Mesenchymal stem cell (in vitro differentiated cells and primary cell): Measurements from ENCODE around the gene NR2F1-AS1.

ENCODE experiments used
- DNase-seq: peaks from one replicate; pipeline ENCODE4 v3.0.0-alpha.2; 2013
- H2AFZ ChIP-seq: one replicate; pipeline ENCODE4 v1.6.1; 2013; ENCODE audit warnings: low read depth, mild to moderate bottlenecking, control low read depth, inconsistent platforms, low read length, moderate library complexity
- H2AK5ac ChIP-seq: 2 replicates; pipeline ENCODE4 v1.6.1; 2013; ENCODE audit warnings: low read length, moderate library complexity, mild to moderate bottlenecking, inconsistent platforms; ENCODE audit not compliant: severe bottlenecking
- H2BK120ac ChIP-seq: one replicate; pipeline ENCODE4 v1.6.1; 2013; ENCODE audit warnings: low read depth, mild to moderate bottlenecking, inconsistent platforms, low read length, moderate library complexity
- H2BK12ac ChIP-seq, 2 experiments: one replicate each; pipeline ENCODE4 v1.6.1; 2013; ENCODE audit warnings: inconsistent platforms in 2 of 2, low read length in 2 of 2, mild to moderate bottlenecking in 2 of 2, moderate library complexity in 2 of 2, control low read depth in 1 of 2
- H2BK15ac ChIP-seq: one replicate; pipeline ENCODE4 v1.6.1; 2013; ENCODE audit warnings: mild to moderate bottlenecking, low read depth, inconsistent platforms; ENCODE audit not compliant: poor library complexity, severe bottlenecking
- H2BK5ac ChIP-seq: 2 replicates; pipeline ENCODE4 v1.6.1; 2013; ENCODE audit warnings: low read depth, mild to moderate bottlenecking, low read length, control low read depth, inconsistent platforms; ENCODE audit not compliant: poor library complexity, severe bottlenecking
- H3K14ac ChIP-seq, 2 experiments: one replicate each; pipeline ENCODE4 v1.6.1; 2013; ENCODE audit warnings: inconsistent platforms in 2 of 2, low read length in 2 of 2, control low read depth in 1 of 2, mild to moderate bottlenecking in 1 of 2, moderate library complexity in 1 of 2
- H3K18ac ChIP-seq, 2 experiments: one replicate each; pipeline ENCODE4 v1.6.1; 2013; ENCODE audit warnings: inconsistent platforms in 2 of 2, low read length in 2 of 2, control low read depth in 1 of 2, low read depth in 1 of 2, mild to moderate bottlenecking in 1 of 2
- H3K23ac ChIP-seq, 2 experiments: one replicate each; pipeline ENCODE4 v1.6.1; 2013; ENCODE audit warnings: inconsistent platforms in 2 of 2, low read length in 2 of 2, mild to moderate bottlenecking in 2 of 2, moderate library complexity in 2 of 2, control low read depth in 1 of 2
- H3K27ac ChIP-seq: 2 replicates; pipeline ENCODE4 v1.5.1; 2013; ENCODE audit warnings: mild to moderate bottlenecking, moderate library complexity, low read length, control low read depth, inconsistent platforms; ENCODE audit not compliant: poor library complexity, severe bottlenecking
- H3K27me3 ChIP-seq, 2 experiments: 2 replicates each; pipeline versions ENCODE4 v1.6.1 to v1.7.0; 2013; ENCODE audit warnings: low read length in 2 of 2, mild to moderate bottlenecking in 2 of 2, moderate library complexity in 2 of 2, control low read depth in 1 of 2, inconsistent platforms in 1 of 2; ENCODE audit not compliant: control insufficient read depth in 1 of 2, insufficient read depth in 1 of 2
- H3K36me3 ChIP-seq, 2 experiments: 2 replicates each; pipeline versions ENCODE4 v1.6.1 to v1.7.0; 2013; ENCODE audit warnings: low read length in 2 of 2, control low read depth in 1 of 2, inconsistent platforms in 1 of 2, low read depth in 1 of 2, mild to moderate bottlenecking in 1 of 2; ENCODE audit not compliant: insufficient read depth in 2 of 2, control insufficient read depth in 1 of 2
- H3K4ac ChIP-seq, 2 experiments: one replicate each; pipeline ENCODE4 v1.6.1; 2013; ENCODE audit warnings: inconsistent platforms in 2 of 2, low read length in 2 of 2, mild to moderate bottlenecking in 2 of 2, moderate library complexity in 2 of 2, control low read depth in 1 of 2, low read depth in 1 of 2
- H3K4me1 ChIP-seq: 2 replicates; pipeline ENCODE4 v1.6.1; 2013; ENCODE audit warnings: low read depth, low read length, control low read depth; ENCODE audit not compliant: control insufficient read depth, insufficient read depth
- H3K4me2 ChIP-seq: 2 replicates; pipeline ENCODE4 v1.6.1; 2013; ENCODE audit warnings: low read length, mild to moderate bottlenecking, inconsistent platforms; ENCODE audit not compliant: poor library complexity, severe bottlenecking
- H3K4me3 ChIP-seq, 2 experiments: 2 replicates each; pipeline versions ENCODE4 v1.5.1 to v1.7.0; 2013; ENCODE audit warnings: low read length in 2 of 2, mild to moderate bottlenecking in 2 of 2, control low read depth in 1 of 2, low read depth in 1 of 2; ENCODE audit not compliant: insufficient read depth in 1 of 2
- H3K79me1 ChIP-seq: replicated peaks from 2 replicates; pipeline ENCODE4 v1.6.1; 2013; ENCODE audit warnings: mild to moderate bottlenecking, control low read depth, low read length, inconsistent platforms; ENCODE audit not compliant: poor library complexity, severe bottlenecking
- H3K9ac ChIP-seq: 2 replicates; pipeline ENCODE4 v1.7.0; 2013; ENCODE audit warnings: mild to moderate bottlenecking, low read length, moderate library complexity
- H3K9me3 ChIP-seq: 2 replicates; pipeline ENCODE4 v1.7.0; 2013; ENCODE audit warnings: mild to moderate bottlenecking, low read length; ENCODE audit not compliant: control insufficient read depth
- H4K8ac ChIP-seq: one replicate; pipeline ENCODE4 v1.6.1; 2013; ENCODE audit warnings: inconsistent platforms, mild to moderate bottlenecking, low read length, moderate library complexity
- H4K91ac ChIP-seq: one replicate; pipeline ENCODE4 v1.6.1; 2013; ENCODE audit warnings: mild to moderate bottlenecking, low read length, inconsistent platforms
- WGBS: methylation state at CpG from one replicate; pipeline ENCODE4 v1.1.7; 2013; ENCODE audit warnings: mixed read lengths; 5-methylcytosine and 5-hydroxymethylcytosine counted together

Gene NR2F1-AS1

GRCh38 chr5:93384026-93384425 lies 197.0 kb downstream of the NR2F1-AS1 start:
- H4K8ac ChIP-seq: no peak overlapping the region
- H3K36me3 ChIP-seq: no peaks in the 10 kb centered on the region
- no peak overlapping the region for H2BK120ac ChIP-seq
- H3K4me1 ChIP-seq: peaks cover 5% of the 10 kb centered on the region
- no peaks in the 10 kb centered on the region for H3K27me3 ChIP-seq
- H2AFZ ChIP-seq: no peak overlapping the region
- no peak overlapping the region for H3K4me3 ChIP-seq
- WGBS: 100% methylated on average over 2 of the region's 4 CpGs
- no peak overlapping the region for H2AK5ac ChIP-seq
- H3K4ac ChIP-seq: no peak overlapping the region
- no peak overlapping the region for H2BK15ac ChIP-seq
- no peak overlapping the region for H3K9ac ChIP-seq
- no peak overlapping the region for H3K18ac ChIP-seq
- no peak overlapping the region for H3K23ac ChIP-seq
- no peaks in the 10 kb centered on the region for H3K79me1 ChIP-seq
- H4K91ac ChIP-seq: no peak overlapping the region
- no peak overlapping the region for H2BK12ac ChIP-seq
- no peak overlapping the region for H2BK5ac ChIP-seq
- no peak overlapping the region for H3K27ac ChIP-seq
- no peak overlapping the region for H3K14ac ChIP-seq
- DNase-seq: no peak
- no peak overlapping the region for H3K4me2 ChIP-seq
- no peaks in the 10 kb centered on the region for H3K9me3 ChIP-seq

GRCh38 chr5:93382188-93382825 lies 198.7 kb downstream of the NR2F1-AS1 start:
- no peak overlapping the region for H3K14ac ChIP-seq
- no peaks in the 10 kb centered on the region for H3K79me1 ChIP-seq
- H2BK120ac ChIP-seq: no peak overlapping the region
- no peak overlapping the region for H2BK12ac ChIP-seq
- H2BK15ac ChIP-seq: no peak overlapping the region
- H3K9ac ChIP-seq: no peak overlapping the region
- H3K4me2 ChIP-seq: no peak overlapping the region
- H3K4me1 ChIP-seq: peaks cover 5% of the 10 kb centered on the region
- H2AFZ ChIP-seq: peak overlapping the region; percentile 18
- H3K18ac ChIP-seq: no peak overlapping the region
- no peak for DNase-seq
- no peaks in the 10 kb centered on the region for H3K36me3 ChIP-seq
- peak overlapping the region; percentile 1 for H3K27ac ChIP-seq
- H4K8ac ChIP-seq: no peak overlapping the region
- no peaks in the 10 kb centered on the region for H3K9me3 ChIP-seq
- no peaks in the 10 kb centered on the region for H3K27me3 ChIP-seq
- 94% methylated on average over 3 of the region's 3 CpGs for WGBS
- H2BK5ac ChIP-seq: no peak overlapping the region
- H3K4ac ChIP-seq: no peak overlapping the region
- no peak overlapping the region for H3K4me3 ChIP-seq
- H3K23ac ChIP-seq: no peak overlapping the region
- no peak overlapping the region for H2AK5ac ChIP-seq
- no peak overlapping the region for H4K91ac ChIP-seq

GRCh38 chr5:93381057-93381456 lies 200.0 kb downstream of the NR2F1-AS1 start:
- no peak overlapping the region for H4K8ac ChIP-seq
- H2AK5ac ChIP-seq: no peak overlapping the region
- H2BK5ac ChIP-seq: no peak overlapping the region
- peaks cover 5% of the 10 kb centered on the region for H3K4me1 ChIP-seq
- H4K91ac ChIP-seq: no peak overlapping the region
- no peak overlapping the region for H3K9ac ChIP-seq
- no peak for DNase-seq
- no peak overlapping the region for H2BK120ac ChIP-seq
- no peak overlapping the region for H3K4ac ChIP-seq
- no peaks in the 10 kb centered on the region for H3K79me1 ChIP-seq
- H2BK12ac ChIP-seq: peak overlapping the region in 1 of 2 experiments; percentile 39
- WGBS: 82% methylated on average over 4 of the region's 4 CpGs
- H3K14ac ChIP-seq: peak overlapping the region in 1 of 2 experiments; percentile 71
- H3K4me3 ChIP-seq: no peak overlapping the region
- H3K4me2 ChIP-seq: no peak overlapping the region
- no peak overlapping the region for H3K18ac ChIP-seq
- no peaks in the 10 kb centered on the region for H3K9me3 ChIP-seq
- H3K23ac ChIP-seq: no peak overlapping the region
- no peak overlapping the region for H2AFZ ChIP-seq
- no peak overlapping the region for H2BK15ac ChIP-seq
- no peak overlapping the region for H3K27ac ChIP-seq
- H3K36me3 ChIP-seq: no peaks in the 10 kb centered on the region
- H3K27me3 ChIP-seq: no peaks in the 10 kb centered on the region

- peaks cover 3% of the 10 kb centered on the region for H3K9me3 ChIP-seq
- H3K27me3 ChIP-seq: no peaks in the 10 kb centered on the region
- WGBS: 48% methylated on average over 2 of the region's 2 CpGs
- no peak overlapping the region for H3K4me2 ChIP-seq
- no peaks in the 10 kb centered on the region for H3K79me1 ChIP-seq
- no peak overlapping the region for H2BK12ac ChIP-seq
- no peaks in the 10 kb centered on the region for H3K36me3 ChIP-seq
- no peak overlapping the region for H2AK5ac ChIP-seq
- H2BK15ac ChIP-seq: no peak overlapping the region
- no peak overlapping the region for H2BK120ac ChIP-seq
- no peak overlapping the region for H4K91ac ChIP-seq
- no peak overlapping the region for H3K18ac ChIP-seq
- no peak overlapping the region for H3K4ac ChIP-seq
- no peak overlapping the region for H2AFZ ChIP-seq
- no peak overlapping the region for H2BK5ac ChIP-seq
- H3K4me3 ChIP-seq: no peak overlapping the region
- no peak overlapping the region for H3K14ac ChIP-seq
- H3K23ac ChIP-seq: no peak overlapping the region
- H4K8ac ChIP-seq: no peak overlapping the region
- H3K27ac ChIP-seq: no peak overlapping the region
- peak; percentile 73 for DNase-seq
- peaks cover 5% of the 10 kb centered on the region for H3K4me1 ChIP-seq
- no peak overlapping the region for H3K9ac ChIP-seq
These were observed 202.9 kb downstream of the NR2F1-AS1 start for GRCh38 chr5:93378073-93378472.
